Measurements from ENCODE around the gene RAD23B.
A peak's percentile ranks its signal among the peaks of the same experiment; 100 is the strongest.

The RAD23B gene

DNA sequence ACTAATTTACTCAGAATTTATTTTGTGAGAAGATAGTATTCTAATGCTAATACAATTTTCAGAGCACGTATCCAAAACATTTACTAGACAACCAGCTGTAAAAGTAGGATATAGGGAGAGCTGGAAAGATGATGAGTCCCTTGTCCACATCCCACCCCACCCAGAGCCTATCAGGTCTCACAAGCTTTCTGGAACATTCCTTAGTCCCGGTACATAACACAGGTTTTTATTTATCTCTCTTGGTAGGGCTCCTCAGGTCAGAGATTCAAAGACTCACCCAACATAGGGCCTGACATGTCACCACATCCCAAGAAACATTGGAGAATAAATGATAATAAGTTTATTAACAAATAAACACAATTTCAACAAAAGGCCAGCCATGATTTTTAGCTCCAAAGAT lies 13.8 kb upstream of the RAD23B start:
- no peak for DNase-seq

DNA sequence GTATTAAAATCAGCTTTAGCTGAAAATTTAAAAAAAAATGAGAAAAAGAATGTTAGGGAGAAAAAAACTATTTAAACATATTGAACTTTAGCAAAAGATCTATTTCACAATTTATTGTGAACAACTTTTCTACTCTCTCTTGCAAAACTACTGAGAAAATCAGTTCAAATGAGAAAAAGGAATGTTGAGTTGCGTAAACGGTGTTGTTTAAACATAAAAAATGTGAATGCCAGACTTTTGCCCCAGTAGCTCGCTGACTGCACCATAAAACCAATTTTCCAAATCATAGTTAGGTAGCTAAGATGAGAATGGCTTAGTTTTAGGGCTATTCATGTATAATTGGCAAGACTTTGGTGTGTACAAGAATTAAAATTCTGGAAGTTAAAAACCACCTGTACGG lies 13.4 kb upstream of the RAD23B start:
- no peak for DNase-seq

DNA sequence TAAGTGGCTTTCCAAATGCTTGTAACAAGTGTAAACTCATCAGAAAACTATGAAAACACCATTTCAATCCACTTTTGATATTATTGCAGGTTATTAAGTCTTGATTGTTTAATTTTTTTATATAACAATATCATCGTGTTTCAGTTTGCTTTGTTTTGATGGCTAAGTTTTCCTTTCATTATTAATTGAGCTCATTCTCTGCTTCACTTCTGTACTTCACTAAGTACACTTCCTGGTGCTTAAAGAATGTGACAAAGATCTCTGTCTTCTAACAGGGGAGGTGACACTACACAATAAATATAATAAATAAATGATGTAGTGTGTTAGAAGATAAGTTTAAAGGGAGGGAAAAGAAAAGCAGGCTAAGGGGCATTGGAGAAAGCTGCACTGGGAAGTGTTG lies 13.0 kb upstream of the RAD23B start:
- no peak for DNase-seq

DNA sequence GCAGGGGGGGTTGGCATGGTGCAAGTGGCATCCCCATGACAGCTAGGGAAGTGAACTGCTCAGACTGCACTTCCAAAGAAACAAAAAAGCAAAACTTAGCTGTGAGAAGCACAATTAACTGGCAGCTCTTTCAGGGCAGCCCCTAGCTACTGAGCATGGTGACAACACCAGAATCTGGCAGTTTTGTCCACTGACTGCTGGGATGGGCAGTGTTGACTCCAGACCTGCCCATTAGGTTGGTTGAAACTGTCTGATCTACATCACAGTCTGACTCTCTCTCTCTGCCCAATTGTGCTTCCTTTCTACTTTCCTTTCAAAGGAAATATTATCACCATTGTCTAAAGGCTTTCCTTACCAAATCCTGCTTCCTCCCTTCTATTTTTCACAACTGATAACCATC lies 12.5 kb upstream of the RAD23B start:
- DNase-seq, result no peak

DNA sequence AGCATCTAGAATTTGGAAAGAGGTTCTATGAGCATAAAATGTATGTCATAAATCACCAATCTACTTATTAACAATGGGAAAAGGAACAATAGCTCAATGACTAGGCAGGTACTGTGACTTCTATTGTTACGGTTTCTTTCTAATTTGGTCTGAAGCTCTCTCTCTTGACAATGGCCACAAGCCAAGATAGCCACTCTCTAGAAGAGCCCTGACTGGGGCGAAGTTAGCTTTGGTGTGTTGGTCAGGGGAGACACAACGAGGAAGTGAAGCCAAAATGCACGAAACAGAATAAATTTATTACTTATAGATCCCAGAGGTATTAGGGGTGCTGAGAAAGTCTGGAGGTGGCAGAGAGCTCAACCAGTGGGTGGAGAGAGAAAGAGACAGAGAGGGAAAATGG lies 9.4 kb upstream of the RAD23B start:
- DNase-seq, result no peak

DNA sequence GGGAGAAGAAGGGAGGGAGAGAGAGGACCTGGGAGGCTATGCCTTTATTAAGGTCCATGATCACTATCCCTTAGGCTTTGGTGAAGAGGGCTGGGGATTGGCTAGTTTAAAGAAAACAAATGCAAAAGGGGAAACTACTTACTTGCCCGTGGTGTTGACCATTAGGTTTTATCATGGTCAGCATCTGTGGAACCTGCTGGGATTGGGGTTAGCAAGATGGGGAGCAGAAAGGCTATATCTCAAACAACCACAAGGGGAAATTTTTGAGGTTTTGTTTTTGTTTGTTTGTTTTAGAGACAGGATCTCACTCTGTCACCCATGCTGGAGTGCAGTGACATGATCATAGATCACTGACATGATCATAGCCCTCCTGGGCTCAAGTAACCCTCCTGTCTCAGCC lies 9.0 kb upstream of the RAD23B start:
- no peak for DNase-seq

DNA sequence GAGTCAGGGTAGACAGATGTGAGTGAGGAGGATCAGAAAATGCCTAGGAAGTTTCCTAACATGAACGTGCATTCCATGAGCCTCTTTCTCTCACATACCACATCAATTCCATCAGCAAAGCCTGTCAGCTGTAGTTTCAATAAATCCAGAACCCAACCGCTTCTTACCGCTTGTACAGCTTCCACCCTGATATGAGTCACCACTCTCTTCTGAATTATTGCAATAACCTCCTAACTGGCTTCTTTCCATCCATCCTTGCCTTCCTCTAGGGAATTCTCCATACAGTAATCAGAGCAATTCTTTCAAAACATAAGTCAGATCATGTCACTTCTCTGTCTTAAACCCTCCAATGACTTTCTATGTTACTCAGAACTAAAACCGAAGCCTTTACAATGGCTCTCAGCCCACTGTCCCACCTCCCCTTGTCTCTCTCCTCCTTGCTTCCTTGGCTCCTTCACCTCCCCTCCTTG lies 8.1 kb upstream of the RAD23B start:
- peak; percentile 31 for DNase-seq

DNA sequence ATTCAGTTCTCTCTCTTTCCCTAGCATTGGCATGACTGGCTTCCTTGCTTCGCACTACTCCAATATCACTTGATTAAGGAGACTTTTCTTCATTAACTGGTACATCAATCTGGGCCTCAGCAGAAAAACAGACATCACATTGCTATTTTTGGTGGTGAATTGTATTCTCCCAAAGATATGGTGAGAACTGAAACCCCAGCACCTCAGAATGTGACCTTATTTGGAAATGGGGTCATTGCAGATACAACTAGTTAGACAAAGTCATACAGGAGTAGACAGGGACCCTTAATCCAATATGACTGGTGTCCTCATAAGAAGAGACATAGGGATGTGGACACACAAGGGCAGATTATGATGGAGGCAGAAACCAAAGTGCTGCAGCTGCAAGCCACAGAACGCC lies 7.5 kb upstream of the RAD23B start:
- no peak for DNase-seq

DNA sequence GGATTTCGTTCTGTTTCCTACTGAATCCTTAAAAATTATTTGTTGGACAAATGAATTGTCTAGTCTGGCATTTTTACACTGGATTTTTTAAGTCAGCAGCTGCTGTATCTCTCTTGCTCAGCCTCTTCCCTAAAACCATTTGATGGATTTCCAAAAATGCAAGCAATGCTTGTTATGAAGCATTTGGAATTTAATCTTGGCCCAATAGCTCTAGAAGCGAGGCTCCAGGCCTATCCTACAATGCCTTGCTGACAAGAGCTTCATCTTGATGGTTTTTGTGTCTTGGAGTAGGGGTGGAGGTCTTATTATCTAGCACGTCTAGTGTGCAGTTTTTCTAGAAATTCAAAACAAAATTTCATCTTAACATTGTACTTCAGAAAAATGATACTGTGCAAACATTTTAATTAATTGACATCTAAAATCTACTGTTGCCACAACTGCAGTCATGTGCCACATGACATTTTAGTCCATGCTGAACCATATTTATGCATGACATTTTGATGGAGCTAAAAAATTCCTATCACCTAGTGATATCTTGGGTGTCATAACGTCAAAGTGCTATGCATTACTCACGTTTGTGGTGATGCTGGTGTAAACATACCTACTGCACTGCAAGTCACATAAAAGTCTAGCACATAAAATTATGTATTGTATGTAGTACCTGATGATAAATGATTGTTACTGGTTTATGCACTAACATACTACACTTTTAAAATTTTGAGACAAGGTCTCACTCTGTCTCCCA lies 5.9 kb upstream of the RAD23B start:
- no peak for DNase-seq

DNA sequence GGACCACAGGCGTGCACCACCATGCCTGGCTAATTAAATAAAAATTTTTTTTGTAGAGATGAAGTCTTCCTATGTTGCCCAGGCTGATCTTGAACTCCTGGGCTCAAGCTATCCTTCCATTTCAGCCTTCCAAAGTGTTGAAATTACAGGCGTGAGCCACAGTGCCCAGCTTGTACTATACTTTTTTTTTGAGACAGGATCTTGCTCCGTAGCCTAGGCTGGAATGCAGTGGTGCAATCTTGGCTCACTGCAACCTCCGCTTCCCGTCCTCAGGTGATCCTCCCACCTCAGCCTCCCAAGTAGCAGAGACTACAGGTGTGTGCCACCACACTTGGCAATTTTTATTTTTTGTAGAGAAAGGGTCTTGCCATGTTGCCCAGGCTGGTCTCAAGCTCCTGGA lies 5.3 kb upstream of the RAD23B start:
- no peak for DNase-seq

DNA sequence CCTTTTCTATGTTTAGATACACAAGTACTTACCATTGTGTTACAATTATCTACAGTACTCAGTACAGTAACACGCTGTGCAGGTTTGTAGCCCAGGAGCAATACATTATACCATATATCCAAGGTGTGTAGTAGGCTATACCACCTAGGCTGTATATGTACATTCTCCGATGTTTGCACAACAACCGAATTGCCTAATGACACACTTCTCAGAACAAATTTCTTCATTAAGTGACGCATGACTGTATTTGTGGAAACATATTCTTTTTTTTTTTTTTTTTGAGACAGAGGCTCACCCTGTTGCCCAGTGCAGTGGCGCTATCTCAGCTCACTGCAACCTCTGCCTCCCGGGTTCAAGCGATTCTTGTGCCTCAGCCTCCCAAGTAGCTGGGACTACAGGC lies 4.0 kb upstream of the RAD23B start:
- DNase-seq, result no peak

DNA sequence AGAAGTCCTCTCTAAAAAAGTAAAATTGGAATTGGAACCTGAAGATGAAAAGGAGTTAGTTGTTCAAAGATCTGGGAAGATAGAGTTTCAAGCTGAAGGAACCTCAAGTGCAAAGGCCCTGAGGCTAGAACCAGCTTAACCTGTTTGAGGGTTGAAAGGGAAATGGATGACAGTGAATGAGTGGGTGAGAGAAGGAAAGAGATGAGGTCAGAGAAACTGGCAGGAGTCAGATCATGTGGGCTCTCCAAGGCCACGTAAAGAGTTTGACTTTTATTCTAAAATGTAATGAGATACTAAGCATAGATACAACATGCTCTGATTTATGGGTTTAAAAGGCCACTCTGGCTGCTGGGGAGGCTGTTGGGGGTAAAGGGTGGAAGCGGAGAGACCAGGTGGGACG lies 2.5 kb upstream of the RAD23B start:
- DNase-seq, result no peak

DNA sequence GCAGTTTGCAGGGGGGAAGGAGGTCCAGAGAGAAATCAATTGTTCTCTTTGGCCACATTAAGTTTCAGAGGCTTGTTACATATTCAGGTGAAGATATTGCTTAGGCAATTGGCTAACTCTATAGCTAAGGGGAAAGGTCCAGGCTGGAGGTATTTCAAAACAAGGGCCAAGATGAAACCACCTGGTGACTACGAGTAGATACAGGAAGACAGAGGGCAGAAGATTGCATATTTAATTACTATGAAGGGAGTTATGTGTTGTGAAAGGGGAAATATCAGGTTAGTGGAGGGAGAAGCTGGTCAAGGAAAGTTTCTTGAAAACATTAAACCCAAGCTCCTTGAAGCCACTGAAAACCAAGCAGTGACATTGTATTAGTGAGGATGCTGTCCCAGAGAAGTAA lies 1.9 kb upstream of the RAD23B start:
- DNase-seq, result no peak

DNA sequence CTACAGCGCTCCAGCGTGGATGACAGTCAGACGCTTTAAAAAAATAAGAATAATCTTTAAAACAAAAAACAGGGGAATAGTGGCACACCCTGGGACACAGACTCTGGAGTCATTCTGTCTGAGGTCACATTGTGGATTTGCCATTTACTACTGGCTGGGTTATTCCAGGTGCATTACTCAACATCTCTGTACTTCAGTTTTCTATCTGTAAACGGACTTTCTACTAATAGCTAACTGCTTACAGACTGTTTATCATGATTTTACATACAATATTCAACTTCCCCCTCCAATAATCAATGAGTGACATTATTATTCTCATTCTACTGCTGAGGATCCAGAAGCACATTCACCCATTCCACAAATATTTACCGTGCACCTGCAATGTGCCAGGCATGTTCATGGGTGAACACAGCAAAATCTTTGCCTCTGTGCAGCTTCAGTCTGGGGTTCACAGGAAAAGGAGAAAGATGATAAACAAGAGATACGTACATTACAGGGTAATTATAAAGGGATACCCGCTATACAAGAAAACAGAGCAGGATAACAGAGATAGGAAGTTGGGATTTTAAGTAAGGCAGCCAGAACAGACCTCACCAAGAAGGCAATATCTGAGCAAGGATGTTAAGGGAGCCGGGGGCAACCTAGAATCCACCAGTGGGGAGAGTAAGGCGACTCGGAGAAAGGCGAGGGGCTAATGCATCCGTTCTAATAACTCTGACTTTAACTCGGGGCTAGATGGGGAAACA lies 984 bp upstream of the RAD23B start:
- DNase-seq, result no peak

DNA sequence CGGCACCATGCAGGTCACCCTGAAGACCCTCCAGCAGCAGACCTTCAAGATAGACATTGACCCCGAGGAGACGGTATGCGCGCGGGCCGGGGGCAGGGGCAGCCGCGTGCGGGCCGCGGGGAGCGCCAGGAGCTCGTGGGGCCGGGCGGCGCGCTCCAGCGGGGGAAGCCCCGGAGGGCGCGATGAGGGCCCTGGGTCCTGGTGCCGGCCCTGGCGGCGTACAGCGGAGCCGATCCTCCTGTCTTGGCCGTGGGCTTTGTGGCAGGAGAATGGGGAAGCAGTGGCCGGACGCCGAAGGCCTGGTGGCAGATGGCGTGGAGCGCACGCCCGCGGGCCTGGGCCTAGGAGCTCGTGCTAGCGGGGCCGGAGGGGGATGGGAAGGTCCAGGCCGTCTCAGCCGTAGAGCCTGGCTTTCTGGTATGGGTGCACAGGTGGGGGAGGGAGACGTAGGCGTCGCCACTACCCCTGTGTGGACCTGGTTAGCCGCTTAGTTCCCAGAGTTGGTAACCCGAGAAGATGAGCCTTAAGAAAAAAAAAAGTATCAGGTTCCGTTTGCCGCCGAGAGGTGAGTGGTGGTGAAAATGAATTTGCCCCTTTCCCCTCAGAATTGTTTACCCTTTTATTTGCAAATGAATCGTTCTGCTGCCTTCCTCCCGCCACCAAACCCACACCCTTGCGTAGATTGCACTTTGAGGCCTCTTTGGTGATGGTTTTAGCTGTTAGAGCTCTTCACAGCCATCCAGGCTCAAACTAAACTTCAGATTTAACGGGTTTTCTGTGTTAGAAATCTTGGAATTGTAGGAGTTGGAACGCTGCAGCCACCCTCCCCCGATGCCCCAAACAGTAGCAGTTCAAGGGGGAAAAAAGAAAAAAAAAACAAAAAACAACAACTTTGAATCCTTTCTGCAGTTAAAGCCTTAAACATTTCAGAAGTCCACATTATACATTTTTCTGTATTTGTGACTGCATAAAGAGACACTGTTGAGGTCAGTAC lies 841 bp downstream of the RAD23B start:
- DNase-seq, result peak; percentile 77

DNA sequence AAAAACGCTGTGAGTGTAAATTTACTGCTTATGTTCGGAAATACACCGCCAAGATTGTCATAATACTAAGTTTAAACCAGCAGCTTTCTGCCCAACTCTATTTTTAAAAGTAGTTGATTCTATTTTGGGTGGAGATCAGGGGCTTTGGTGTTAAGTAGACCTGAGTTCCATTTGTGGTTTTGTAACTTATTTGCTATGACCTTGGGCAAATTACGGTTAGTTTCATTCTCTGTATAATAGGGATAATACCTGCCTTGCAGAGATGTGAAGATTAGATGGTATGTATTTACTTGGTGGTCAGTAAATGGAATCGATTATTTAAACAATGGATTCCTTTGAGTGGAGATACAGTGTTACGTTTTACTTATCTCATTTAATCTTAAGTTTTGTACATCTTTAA lies 1.6 kb downstream of the RAD23B start:
- no peak for DNase-seq

DNA sequence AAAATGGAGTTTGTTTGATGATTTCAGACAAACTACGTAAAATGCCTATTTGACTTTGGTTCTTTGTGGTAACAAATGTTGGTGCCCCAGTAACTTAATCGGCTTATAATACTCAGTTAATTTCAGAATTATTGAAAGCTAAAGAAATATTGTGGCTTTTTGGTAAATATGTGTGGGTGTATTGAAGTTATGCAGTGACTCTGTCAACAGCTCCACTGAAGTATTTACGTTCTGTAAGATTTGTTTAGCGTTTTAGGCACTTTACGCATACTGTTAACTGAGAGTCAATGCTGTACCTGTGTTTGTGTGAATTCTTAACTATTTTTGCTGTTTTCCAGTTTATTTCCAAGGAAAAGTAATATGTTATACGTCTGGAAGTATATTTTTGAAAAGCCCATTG lies 2.2 kb downstream of the RAD23B start:
- no peak for DNase-seq

DNA sequence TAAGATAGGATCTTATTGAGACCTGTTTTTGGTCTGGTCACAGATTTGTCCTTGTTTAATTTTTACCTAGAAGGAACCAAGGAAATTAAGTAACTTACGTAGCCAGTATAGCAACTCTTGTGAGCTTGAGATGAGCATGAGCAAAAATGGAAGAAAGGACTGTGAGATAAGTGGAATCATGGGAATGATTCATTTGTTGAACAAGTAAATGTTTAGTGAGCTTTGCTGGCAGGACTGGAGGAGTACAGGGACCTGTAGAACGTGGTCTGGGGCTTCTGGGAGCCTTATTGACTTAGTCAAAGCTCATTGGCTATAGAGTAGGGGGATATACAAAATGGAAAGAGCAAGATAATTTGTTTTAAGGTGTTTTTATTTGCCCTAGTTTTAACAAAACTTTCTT lies 3.0 kb downstream of the RAD23B start:
- DNase-seq, result no peak

DNA sequence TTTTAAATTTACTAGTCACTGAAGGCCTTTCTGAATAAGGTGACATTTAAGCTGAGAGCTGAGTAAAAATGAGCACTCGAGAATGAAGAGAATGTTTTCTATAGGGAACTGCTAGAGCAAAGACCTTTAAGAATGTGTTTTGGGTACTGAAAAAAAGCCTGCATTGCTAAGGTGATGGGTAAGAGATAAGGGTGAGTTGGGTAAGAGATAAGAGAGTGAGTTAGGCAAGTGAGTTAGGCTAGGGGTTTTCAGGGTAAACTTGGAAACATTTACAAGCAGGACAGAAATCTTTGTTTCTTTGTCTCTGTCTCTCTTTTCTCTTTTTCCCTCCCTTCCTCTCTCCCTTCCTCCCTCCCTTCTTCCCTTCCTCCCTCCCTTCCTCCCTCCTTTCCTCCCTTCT lies 5.6 kb downstream of the RAD23B start:
- no peak for DNase-seq

DNA sequence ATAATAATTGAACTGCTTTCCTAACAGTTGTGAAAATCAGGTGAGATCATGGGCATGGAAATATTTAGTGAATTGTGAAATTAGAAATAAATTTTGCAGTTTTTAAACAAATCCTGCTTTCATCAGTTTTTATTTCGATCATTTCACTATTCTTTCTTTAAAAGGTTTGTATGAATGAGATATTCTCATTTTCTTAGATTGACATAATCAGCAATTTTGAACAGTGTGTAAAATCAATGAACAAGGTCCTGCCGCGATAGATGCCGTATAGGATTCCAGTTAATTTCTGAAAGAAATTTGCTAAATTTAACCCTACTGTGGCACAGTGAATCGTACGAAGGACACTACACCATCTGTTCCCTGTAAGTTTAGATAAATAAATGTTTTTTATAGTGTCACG lies 7.5 kb downstream of the RAD23B start:
- no peak for DNase-seq

DNA sequence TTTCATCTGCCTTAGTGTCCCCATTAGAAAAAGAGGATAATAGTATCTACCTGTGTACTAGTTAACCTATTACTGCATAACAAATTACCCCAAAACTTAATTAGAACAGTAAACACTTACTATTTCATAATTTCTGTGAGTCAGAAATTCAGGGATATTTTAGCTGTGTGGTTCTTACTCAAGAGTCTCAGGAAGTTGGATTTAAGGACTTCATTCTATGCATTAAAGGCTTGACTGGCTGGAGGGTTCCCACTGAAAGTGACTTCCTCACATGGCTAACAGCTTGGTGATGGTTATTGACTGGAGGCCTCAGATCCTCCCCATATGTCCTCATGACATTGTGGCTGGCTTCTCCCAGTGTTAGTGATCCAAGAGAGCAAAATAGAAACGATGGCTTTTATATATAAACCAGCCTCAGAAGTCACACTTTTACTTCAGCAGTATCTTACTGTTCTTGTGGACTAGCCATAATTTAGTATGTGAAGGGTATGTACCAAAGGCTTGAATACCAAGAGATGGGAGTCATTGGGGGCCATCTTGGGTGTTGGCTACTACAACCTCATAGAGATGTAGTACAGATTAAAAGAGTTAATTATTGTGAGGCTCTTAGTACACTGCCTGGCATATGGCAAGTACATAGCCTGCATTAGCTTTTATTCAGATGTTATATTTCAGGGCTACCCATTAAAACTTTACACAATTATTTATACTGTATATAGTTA lies 9.9 kb downstream of the RAD23B start:
- no peak for DNase-seq

DNA sequence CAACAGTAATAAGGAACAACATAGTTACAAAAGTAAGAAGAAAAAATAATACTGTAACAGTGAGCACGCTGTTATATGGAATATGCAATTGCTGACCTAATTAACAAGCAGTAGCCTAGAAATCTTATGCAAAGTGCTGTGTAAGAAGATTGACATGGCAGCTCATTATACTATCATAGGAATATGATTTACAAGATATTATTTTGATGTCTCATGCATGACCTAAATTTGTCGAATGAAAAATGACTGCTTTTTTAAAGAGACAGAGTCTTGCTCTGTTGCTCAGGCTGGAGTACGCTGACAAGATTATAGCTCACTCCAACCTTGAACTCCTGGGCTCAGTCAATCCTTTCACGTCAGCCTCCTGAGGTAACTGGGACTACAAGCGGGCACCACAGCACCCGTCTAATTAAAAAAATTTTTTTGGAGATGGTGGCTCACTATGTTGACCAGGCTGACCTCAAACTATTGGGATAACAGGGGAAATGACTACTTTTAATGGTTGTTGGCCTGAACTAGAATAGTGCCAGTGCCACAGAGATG lies 10.5 kb downstream of the RAD23B start:
- DNase-seq, result no peak
